Heart left ventricle (tissue), 13 donors: Measurements from ENCODE around the gene TMEM120B.

Experiments
- POLR2A ChIP-seq, 2 donors: fragments of 450-650 bp; IDR thresholded peaks; one replicate each; pipeline ENCODE4 v1.6.1; 2017; ENCODE audit warnings: antibody characterized with exemption in 2 of 2, mild to moderate bottlenecking in 2 of 2, moderate library complexity in 2 of 2
- TF ChIP-seq, protein P1 (sequence below), 12 donors: fragments of 200-600 bp; sonication (generic) in 4 of 12; IDR thresholded peaks; one replicate each; pipeline versions ENCODE4 v1.5.0 to v1.8.0; 2018 to 2022; ENCODE audit warnings: antibody characterized with exemption in 12 of 12, mild to moderate bottlenecking in 5 of 12
- donor health status: ischemic (EF 13 %, LVEDD 7.1; RV severe dilation, severe dysfunction).
- donor health status: DM: no; HTN: yes; CAD: no.
- donor health status: DM: no; HTN: no; CAD: no.
- donor health status: ischemic (EF 25% LVEDD 6.9; RV normal size, moderate dysfunction).
- donor health status: ischemic (EF 25% LVEDD 5.7; RV mildly dilated, moderate dysfunction).
- donor health status: ischemic (EF 35%, LVEDD 5.7; RV mildly dilated, moderate dysfunction).
- donor health status: nonischemic (EF 11% LVEDD 7.7; RV severe dilation, severe dysfunction).
- donor health status: DM: yes; HTN: yes; CAD: no.
- donor health status: PGD.
- donor health status: ischemic (EF 29% LVEDD 5.4; RV normal size, mild dysfunction).
- donor health status: nonischemic (EF 23%, LVEDD 6.1; RV moderate dilation, normal function).

DNA sequence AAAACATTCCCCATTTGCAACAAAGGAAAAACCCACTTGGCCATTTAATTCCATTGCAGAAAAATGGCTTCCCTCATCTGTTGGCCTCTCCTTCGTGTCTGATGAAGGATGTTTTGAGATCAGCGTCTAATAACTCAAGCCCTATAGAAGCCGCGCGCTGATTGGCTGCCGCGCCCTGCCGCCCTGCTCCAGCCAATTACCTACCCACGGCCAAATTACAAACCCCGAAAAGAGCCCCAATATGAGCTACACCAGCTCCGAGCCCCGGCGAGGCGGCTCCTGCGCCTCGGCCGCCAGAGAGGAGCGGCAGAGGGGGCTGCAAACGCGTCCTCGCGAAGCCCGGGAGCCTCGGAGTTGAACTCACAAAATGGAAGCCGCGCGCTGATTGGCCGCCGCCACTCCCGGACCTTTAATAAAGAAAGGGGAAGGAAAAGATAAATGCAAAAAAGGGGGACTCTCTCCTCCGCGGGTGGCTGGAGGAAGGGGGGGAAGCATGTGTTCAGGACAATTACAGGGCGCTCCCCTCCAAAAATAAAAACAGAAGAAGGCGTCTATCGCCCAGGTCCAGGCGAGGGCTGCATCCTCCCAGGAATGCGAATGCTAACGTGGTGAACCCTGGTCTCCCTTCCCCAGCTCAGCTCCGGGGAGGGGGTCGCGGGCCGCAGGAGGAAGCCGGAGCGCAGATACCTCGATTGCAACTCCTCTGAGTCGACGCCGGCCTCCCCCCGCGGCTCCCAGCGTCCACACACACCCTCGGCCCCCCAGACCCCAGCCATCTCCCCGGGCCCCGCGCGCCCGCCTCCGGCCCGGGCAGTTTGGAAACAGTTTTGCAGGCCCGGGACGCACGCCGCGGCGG, 90.5 kb downstream of the TMEM120B start:
- TF ChIP-seq, protein P1, sequence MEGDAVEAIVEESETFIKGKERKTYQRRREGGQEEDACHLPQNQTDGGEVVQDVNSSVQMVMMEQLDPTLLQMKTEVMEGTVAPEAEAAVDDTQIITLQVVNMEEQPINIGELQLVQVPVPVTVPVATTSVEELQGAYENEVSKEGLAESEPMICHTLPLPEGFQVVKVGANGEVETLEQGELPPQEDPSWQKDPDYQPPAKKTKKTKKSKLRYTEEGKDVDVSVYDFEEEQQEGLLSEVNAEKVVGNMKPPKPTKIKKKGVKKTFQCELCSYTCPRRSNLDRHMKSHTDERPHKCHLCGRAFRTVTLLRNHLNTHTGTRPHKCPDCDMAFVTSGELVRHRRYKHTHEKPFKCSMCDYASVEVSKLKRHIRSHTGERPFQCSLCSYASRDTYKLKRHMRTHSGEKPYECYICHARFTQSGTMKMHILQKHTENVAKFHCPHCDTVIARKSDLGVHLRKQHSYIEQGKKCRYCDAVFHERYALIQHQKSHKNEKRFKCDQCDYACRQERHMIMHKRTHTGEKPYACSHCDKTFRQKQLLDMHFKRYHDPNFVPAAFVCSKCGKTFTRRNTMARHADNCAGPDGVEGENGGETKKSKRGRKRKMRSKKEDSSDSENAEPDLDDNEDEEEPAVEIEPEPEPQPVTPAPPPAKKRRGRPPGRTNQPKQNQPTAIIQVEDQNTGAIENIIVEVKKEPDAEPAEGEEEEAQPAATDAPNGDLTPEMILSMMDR (IDR thresholded peaks at IDR 0.05): peak in 1 of 12 donors; percentile 6
- TF ChIP-seq POLR2A (IDR thresholded peaks at IDR 0.05): peak; percentile 94 to 96
